ENCODE measurements around the gene TAAR1. TPM values are rescaled to one million over a fixed set of nuclear protein-coding genes. Genes with fewer than 3 reads are reported as not detected.
"Not testable (repeated sequence)": the region's sequence is repeated elsewhere in the genome, so short reads cannot be mapped to it uniquely, and the experiment has no call there.

The TAAR1 gene
- total RNA-seq, 1 experiment from 2014 or later = not detected

GRCh38 chr6:132604635-132605152 lies 54.3 kb downstream of the TAAR1 start:
- no peak for DNase-seq (ENCODE audit: low spot score)
- in situ Hi-C loops (cut with HindIII; ENCODE audit: low sequenced_read_pairs) = no loop called here

- DNase-seq (ENCODE audit: low spot score); in situ Hi-C loops (cut with HindIII; ENCODE audit: low sequenced_read_pairs): not testable (repeated sequence)
These were observed 58.1 kb downstream of the TAAR1 start for GRCh38 chr6:132600900-132601299.

GRCh38 chr6:132598473-132598872 lies 60.5 kb downstream of the TAAR1 start:
- in situ Hi-C loops (cut with HindIII; ENCODE audit: low sequenced_read_pairs) = no loop called here
- no peak for DNase-seq (ENCODE audit: low spot score)

GRCh38 chr6:132596201-132596600 lies 62.8 kb downstream of the TAAR1 start:
- no peak for DNase-seq (ENCODE audit: low spot score)
- in situ Hi-C loops (cut with HindIII; ENCODE audit: low sequenced_read_pairs) = no loop called here

Other genes starting within 250 kb of the TAAR1 start
- gene STX7, start 146.1 kb downstream of the TAAR1 start, total RNA-seq (2014; rRNA removed; shearing (Covaris generic)) = 1.4 and 3.5 TPM in 2 replicates
- gene TAAR9, start 120.9 kb downstream of the TAAR1 start, total RNA-seq (2014; rRNA removed; shearing (Covaris generic)) = not detected in 2 replicates
- gene TAAR8, start 106.5 kb downstream of the TAAR1 start, total RNA-seq (2014; rRNA removed; shearing (Covaris generic)) = not detected in 2 replicates
- gene TAAR6, start 88.9 kb downstream of the TAAR1 start, total RNA-seq (2014; rRNA removed; shearing (Covaris generic)) = not detected in 2 replicates
- gene TAAR5, start 69.4 kb downstream of the TAAR1 start, total RNA-seq (2014; rRNA removed; shearing (Covaris generic)) = not detected in 2 replicates
- gene TAAR2, start 34.9 kb downstream of the TAAR1 start, total RNA-seq (2014; rRNA removed; shearing (Covaris generic)) = not detected in 2 replicates
- gene VNN1, start 54.9 kb upstream of the TAAR1 start, total RNA-seq (2014; rRNA removed; shearing (Covaris generic)) = not detected in 2 replicates
- not detected in 2 replicates for gene VNN2, start 98.7 kb upstream of the TAAR1 start, total RNA-seq (2014; rRNA removed; shearing (Covaris generic))
- 10.8 and 15.5 TPM in 2 replicates for gene SLC18B1, start 139.5 kb upstream of the TAAR1 start, total RNA-seq (2014; rRNA removed; shearing (Covaris generic))
- gene RPS12, start 155.4 kb upstream of the TAAR1 start, total RNA-seq (2014; rRNA removed; shearing (Covaris generic)) = 1,276 and 1,316 TPM in 2 replicates